Mammary epithelial cell (primary cell): Measurements from ENCODE around the gene RAPGEF4.

Experiments
- CTCF ChIP-seq, 2 donors: IDR thresholded peaks in 1 of 2; conservative IDR thresholded peaks in 1 of 2; 2 replicates each; pipeline ENCODE4 v1.5.1; 2011 to 2012; ENCODE audit warnings: inconsistent platforms in 2 of 2, low read length in 2 of 2, mild to moderate bottlenecking in 2 of 2, control low read depth in 1 of 2, low read depth in 1 of 2; ENCODE audit not compliant: insufficient read depth in 1 of 2; ENCODE audit errors: extremely low read depth in 1 of 2
- EZH2 ChIP-seq: IDR thresholded peaks from 2 replicates; pipeline ENCODE4 v1.6.1; 2012; ENCODE audit warnings: low read length, inconsistent platforms, borderline replicate concordance

DNA sequence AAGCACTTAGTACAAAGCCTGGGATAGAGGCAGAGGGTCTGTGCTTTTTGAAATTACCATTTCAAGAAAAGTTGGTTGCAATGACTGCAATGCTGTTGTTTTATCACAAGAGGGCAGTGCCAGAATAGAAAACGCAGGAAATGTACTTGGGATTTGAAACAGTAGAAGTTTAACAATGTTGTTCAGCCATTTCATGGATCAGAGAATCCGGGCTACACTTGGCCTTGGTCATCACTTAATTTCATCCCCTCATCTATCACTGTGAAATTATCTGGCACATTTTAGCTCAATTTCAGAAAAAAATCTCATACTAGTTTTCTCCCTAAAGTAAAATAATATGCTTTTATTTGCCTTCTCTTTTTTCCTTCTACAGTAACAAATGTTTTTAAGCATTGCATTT lies 70.8 kb downstream of the RAPGEF4 start:
- TF ChIP-seq CTCF (conservative IDR thresholded peaks at IDR 0.05 in 1 of 2, IDR thresholded peaks at IDR 0.05 in 1 of 2; ENCODE audit: extremely low read depth in 1 of 2, insufficient read depth in 1 of 2, low read depth in 1 of 2, low read length in 2 of 2): peak; percentile 90 to 96
- no peak for TF ChIP-seq EZH2
